22Rv1 (cell line): Measurements from ENCODE around the gene SLC9A9.

Source experiments
- H3K27ac ChIP-seq: fragments of 450-650 bp; 2 replicates; pipeline ENCODE4 v1.5.1; 2017
- ZFX ChIP-seq: fragments of 450-650 bp; IDR thresholded peaks from 2 replicates; pipeline ENCODE4 v1.6.1; 2017; ENCODE audit warnings: antibody characterized with exemption, borderline replicate concordance
- TF ChIP-seq, protein P1 (sequence below): fragments of 450-650 bp; IDR thresholded peaks from 2 replicates; pipeline ENCODE4 v1.5.1; 2017; ENCODE audit warnings: mild to moderate bottlenecking

The SLC9A9 gene

GRCh38 chr3:143351354-143351753 is 496.9 kb downstream of the SLC9A9 start:
- no peak overlapping the region for H3K27ac ChIP-seq
- TF ChIP-seq ZFX: no peak
- TF ChIP-seq, protein P1, sequence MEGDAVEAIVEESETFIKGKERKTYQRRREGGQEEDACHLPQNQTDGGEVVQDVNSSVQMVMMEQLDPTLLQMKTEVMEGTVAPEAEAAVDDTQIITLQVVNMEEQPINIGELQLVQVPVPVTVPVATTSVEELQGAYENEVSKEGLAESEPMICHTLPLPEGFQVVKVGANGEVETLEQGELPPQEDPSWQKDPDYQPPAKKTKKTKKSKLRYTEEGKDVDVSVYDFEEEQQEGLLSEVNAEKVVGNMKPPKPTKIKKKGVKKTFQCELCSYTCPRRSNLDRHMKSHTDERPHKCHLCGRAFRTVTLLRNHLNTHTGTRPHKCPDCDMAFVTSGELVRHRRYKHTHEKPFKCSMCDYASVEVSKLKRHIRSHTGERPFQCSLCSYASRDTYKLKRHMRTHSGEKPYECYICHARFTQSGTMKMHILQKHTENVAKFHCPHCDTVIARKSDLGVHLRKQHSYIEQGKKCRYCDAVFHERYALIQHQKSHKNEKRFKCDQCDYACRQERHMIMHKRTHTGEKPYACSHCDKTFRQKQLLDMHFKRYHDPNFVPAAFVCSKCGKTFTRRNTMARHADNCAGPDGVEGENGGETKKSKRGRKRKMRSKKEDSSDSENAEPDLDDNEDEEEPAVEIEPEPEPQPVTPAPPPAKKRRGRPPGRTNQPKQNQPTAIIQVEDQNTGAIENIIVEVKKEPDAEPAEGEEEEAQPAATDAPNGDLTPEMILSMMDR: no peak

DNA sequence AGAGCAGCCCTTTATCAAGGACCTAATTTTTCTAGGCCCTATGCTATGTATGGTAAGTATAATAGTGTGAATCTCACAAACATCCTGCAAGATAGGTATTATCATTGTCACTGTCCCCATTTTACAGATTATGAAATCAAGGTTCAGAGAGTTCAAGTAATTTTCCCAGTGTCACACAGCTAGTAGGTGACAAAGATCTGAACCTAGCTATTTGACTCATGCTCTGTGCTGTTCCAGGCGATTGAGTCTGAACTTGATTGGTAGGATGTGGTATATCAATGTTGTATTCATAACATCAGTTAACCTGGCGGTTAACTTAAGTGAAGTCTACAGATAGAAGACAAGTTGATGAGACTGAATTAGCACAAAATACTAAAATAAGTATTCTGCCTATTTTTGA is 498.8 kb downstream of the SLC9A9 start:
- no peak for TF ChIP-seq ZFX
- TF ChIP-seq, protein P1: no peak

GRCh38 chr3:143348486-143349327 is 499.6 kb downstream of the SLC9A9 start:
- TF ChIP-seq, protein P1: no peak; the same call in 1 of the 2 replicates
- no peak for TF ChIP-seq ZFX

More for the DNA sequence above, 498.8 kb downstream of the SLC9A9 start:
- H3K27ac ChIP-seq: no peak overlapping the region

DNA sequence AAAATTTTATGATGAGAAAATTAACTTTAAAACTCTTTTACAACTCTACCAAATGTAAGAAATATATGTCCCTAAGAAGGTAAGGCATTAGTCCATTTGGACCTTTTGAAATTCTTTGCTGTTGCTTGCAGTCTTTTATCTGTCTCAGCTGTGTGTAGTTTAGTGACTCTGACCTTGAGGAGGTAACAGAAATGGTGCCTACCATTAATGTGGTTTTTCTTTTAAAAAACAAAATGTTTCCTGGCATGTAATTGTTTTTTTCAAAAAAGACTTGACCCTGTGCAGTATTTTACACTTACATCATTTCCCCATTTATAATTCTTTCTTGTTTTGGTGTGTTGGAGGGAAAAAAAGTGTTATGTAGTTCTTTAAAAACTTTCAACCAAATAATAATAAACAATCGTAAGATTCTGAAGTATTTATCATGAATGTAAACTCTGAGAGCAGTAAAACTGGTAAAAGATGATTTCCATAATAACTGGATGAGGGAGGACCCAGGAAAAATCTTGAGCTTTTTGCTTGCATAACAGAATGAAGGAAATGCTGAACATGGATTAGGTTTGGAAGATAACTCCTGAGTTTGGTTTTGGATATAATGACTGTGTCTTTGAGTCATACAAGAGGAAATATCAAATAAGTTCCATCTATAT is 503.6 kb downstream of the SLC9A9 start:
- TF ChIP-seq, protein P1: no peak
- no peak for TF ChIP-seq ZFX

More at GRCh38 chr3:143348486-143349327, 499.6 kb downstream of the SLC9A9 start:
- no peak overlapping the region for H3K27ac ChIP-seq

GRCh38 chr3:143343944-143344343 is 504.3 kb downstream of the SLC9A9 start:
- no peak for TF ChIP-seq ZFX
- TF ChIP-seq, protein P1: no peak
- H3K27ac ChIP-seq: no peak overlapping the region

More for the DNA sequence above, 503.6 kb downstream of the SLC9A9 start:
- no peak overlapping the region for H3K27ac ChIP-seq

GRCh38 chr3:143343031-143343430 is 505.2 kb downstream of the SLC9A9 start:
- no peak overlapping the region for H3K27ac ChIP-seq
- TF ChIP-seq, protein P1: no peak
- no peak for TF ChIP-seq ZFX

DNA sequence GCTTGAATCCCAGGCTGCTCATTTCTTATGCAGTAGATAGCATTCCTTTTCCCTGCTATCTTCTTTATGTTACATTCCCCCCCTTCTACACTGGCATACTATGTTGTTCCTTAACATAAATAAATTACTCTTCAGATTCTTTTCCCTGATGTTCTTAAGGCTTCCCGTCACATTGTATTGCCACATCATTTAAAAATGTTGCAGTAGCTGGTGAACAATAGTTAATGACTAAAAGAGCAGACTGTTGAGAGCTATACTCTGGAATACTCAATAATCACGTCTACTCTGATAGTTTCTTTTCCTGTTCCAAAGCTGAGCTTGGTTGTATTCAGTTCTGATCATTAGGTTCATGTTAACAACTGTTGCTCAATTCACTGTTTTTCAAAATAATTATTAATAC is 508.8 kb downstream of the SLC9A9 start:
- TF ChIP-seq ZFX: no peak
- TF ChIP-seq, protein P1: no peak
- no peak overlapping the region for H3K27ac ChIP-seq
